Prostate gland (tissue), 2 donors: Measurements from ENCODE around the gene PI4KB. TPM values are rescaled to one million over a fixed set of nuclear protein-coding genes. Genes with fewer than 3 reads are reported as not detected.
"Not testable (repeated sequence)": the region's sequence is repeated elsewhere in the genome, so short reads cannot be mapped to it uniquely, and the experiment has no call there.

Source experiments
- DNase-seq: peaks from one replicate; pipeline ENCODE4 v3.0.0-alpha.2; 2019; ENCODE audit warnings: low spot score
- H3K27ac ChIP-seq, 2 donors: fragments of 200-600 bp; sonication (generic); 2 replicates each; pipeline ENCODE4 v1.5.1; 2017 to 2019
- H3K27me3 ChIP-seq: fragments of 200-600 bp; sonication (generic); replicated peaks from 2 replicates; pipeline ENCODE4 v1.5.1; 2019; ENCODE audit not compliant: insufficient read depth
- H3K36me3 ChIP-seq, 2 donors: fragments of 200-600 bp; sonication (generic); 1 replicate in 1 of 2; 2 replicates in 1 of 2; pipeline versions ENCODE4 v1.5.1 to v1.8.1; 2017 to 2019
- H3K4me1 ChIP-seq: fragments of 200-600 bp; sonication (generic); replicated peaks from 2 replicates; pipeline ENCODE4 v1.5.1; 2019
- H3K4me3 ChIP-seq, 2 donors: fragments of 200-600 bp; sonication (generic); 2 replicates each; pipeline ENCODE4 v1.5.1; 2017 to 2019
- H3K9me3 ChIP-seq: fragments of 200-600 bp; sonication (generic); 2 replicates; pipeline ENCODE4 v1.5.1; 2017
- POLR2A ChIP-seq: fragments of 450-650 bp; IDR thresholded peaks from one replicate; pipeline ENCODE4 v1.6.1; 2016; ENCODE audit warnings: antibody characterized with exemption, mild to moderate bottlenecking
- POLR2AphosphoS5 ChIP-seq: sonication (generic); formaldehyde crosslinking; IDR thresholded peaks from one replicate; pipeline ENCODE4 v1.6.1; 2017; ENCODE audit warnings: antibody characterized with exemption
- WGBS: methylation state at CpG from one replicate; pipeline ENCODE4 v1.1.5; 2018; 5-methylcytosine and 5-hydroxymethylcytosine counted together
- intact Hi-C: fragments of 100-400 bp; cut with DNase I; formaldehyde crosslinking; loops from one replicate; pipeline ENCODE4 v1.14.2; 2022
- total RNA-seq, 2 donors: library from RNA; depleted of rRNA; stranded (reverse); fragments of >200 nt; gene quantifications; one replicate each; pipeline ENCODE4 v1.1.0, GENCODE V29; 2016
- TF ChIP-seq, protein P1 (sequence below), 4 experiments: fragments of 200-600 bp in 2 of 4; fragments of 450-650 bp in 2 of 4; sonication (generic) in 2 of 4; IDR thresholded peaks; 1 replicate in 3 of 4; 2 replicates in 1 of 4; pipeline ENCODE4 v1.5.1; 2016 to 2019; ENCODE audit warnings: antibody characterized with exemption in 4 of 4, mild to moderate bottlenecking in 2 of 4, moderate library complexity in 2 of 4

PI4KB gene
- total RNA-seq, 2 donors from 2014 or later, result 60.7 to 91.9 TPM

DNA sequence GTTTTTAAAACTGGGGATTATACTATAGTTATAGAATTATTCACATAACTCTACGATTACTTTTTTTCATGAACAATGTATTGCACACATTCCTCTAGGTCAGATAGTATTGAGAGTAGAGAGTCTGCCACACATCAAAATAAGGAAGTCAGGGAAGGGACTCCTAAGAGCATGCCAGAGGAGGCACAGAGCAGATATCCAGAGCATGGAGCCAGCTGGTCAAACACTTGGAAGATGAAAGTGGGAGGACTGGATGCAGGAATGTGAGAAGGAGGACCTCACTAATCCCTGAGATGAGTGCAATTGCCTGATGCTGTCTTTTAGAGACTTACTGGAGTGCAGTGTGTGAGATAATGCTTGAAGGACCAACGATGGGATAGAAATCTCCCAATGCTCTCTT, 29.5 kb upstream of the PI4KB start:
- Histone ChIP-seq H3K27me3 (no peaks in the 10 kb centered on the region), H3K27ac (no peak overlapping the region), H3K36me3 (no peaks in the 10 kb centered on the region), H3K4me3 (no peak overlapping the region), H3K9me3 (no peaks in the 10 kb centered on the region), H3K4me1 (no peaks in the 10 kb centered on the region)
- 78% methylated on average over 2 of the region's 2 CpGs for WGBS
- TF ChIP-seq, protein P1, sequence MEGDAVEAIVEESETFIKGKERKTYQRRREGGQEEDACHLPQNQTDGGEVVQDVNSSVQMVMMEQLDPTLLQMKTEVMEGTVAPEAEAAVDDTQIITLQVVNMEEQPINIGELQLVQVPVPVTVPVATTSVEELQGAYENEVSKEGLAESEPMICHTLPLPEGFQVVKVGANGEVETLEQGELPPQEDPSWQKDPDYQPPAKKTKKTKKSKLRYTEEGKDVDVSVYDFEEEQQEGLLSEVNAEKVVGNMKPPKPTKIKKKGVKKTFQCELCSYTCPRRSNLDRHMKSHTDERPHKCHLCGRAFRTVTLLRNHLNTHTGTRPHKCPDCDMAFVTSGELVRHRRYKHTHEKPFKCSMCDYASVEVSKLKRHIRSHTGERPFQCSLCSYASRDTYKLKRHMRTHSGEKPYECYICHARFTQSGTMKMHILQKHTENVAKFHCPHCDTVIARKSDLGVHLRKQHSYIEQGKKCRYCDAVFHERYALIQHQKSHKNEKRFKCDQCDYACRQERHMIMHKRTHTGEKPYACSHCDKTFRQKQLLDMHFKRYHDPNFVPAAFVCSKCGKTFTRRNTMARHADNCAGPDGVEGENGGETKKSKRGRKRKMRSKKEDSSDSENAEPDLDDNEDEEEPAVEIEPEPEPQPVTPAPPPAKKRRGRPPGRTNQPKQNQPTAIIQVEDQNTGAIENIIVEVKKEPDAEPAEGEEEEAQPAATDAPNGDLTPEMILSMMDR (IDR thresholded peaks at IDR 0.05), result no peak
- TF ChIP-seq POLR2A, result no peak
- no peak for TF ChIP-seq POLR2AphosphoS5
- intact Hi-C loops, result no loop called here
- DNase-seq, result no peak

DNA sequence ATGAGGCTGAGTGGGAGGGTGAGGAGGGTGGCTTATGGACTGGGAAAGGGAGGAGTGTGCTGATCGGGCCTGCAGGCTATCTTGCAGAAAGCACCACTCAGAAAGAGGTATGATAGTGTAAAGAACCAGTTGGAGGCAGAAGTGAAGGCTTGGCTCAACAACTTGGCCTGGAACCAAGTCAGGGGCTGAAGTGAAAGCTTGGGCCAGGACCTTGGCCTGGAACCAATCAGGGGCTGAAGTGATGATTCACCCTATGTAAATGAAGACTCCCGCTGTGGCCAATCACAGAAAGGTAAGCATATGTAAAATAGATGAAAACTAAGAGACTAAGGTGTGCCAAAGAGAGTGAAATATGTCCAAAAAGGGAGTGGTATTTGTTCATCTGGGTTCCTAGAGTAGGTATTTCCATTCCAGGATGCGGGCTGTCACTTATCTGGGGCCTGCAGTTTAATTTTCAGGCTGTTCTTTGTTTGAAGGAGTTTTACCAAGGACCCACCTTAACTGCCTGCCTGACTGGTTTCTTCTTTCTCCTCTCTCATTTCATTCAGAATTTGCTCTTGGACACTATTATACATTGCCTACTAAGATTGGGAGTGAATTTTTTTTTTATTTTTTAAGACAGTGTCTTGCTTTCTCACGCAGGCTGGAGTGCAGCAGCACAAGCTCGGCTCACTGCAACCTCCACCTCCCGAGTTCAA, 25.0 kb upstream of the PI4KB start:
- Histone ChIP-seq H3K36me3 (no peaks in the 10 kb centered on the region), H3K27me3 (no peaks in the 10 kb centered on the region), H3K4me3 (no peak overlapping the region), H3K27ac (no peak overlapping the region), H3K4me1 (no peaks in the 10 kb centered on the region), H3K9me3 (no peaks in the 10 kb centered on the region)
- no peak for TF ChIP-seq POLR2A
- TF ChIP-seq POLR2AphosphoS5, result no peak
- TF ChIP-seq, protein P1 (IDR thresholded peaks at IDR 0.05), result no peak
- DNase-seq, result no peak
- WGBS, result 90% methylated on average over 6 of the region's 6 CpGs
- intact Hi-C loops, result no loop called here

DNA sequence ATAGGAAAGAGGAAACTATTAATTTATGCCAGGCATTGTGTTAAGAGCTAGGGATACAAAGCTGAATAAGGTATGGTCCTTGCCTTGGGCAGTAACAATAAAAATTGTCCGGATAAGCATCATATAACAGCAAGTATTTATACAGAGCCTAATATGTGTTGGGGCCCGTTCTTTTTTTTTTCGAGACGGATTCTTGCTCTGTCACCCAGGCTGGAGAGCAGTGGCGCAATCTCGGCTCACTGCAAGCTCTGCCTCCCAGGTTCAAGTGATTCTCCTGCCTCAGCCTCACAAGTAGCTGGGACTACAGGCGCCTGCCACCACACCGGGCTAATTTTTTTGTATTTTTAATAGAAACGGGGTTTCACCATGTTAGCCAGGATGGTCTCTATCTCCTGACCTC, 23.1 kb upstream of the PI4KB start:
- H3K36me3 ChIP-seq, H3K9me3 ChIP-seq, H3K4me1 ChIP-seq, H3K27me3 ChIP-seq, H3K4me3 ChIP-seq, intact Hi-C loops, H3K27ac ChIP-seq, DNase-seq: not testable (repeated sequence)
- 54% methylated on average over 9 of the region's 9 CpGs for WGBS

DNA sequence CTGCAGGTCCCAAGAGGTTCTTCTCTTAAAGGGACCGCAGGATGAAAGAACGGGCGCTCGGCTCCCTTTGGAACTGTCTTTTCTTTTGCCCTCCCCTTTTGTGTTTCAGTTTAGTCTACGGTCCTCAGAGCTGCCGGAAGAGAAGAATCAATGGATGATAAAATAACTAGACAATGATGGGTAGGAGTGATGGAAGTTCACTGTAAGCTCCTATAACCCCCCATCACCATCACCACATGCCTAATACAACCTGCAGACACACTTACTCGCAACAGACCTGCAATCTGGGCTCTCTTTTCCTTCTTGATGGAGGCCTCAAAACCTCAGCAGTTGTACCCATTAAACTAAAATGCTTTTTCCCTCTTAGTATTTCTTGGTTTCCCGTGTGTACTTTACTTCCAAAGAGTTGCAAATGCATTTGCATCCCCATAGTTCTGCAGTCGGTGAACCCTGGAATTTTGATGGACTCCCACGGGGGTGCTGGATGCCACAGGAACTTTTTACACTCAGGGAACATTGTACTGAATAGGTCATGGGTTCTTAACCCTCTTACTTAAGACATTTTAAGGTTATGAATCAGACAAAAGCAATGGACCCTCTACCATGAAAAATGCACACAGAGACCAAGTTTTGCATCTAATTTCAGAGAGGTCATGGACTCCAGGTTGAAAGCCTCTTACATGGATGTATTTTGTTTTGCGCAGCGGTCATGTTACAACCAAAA, 20.5 kb upstream of the PI4KB start:
- no peak for DNase-seq
- TF ChIP-seq, protein P1 (IDR thresholded peaks at IDR 0.05), result no peak
- TF ChIP-seq POLR2AphosphoS5 (no peak), POLR2A (no peak)
- H3K36me3 ChIP-seq, result no peaks in the 10 kb centered on the region
- H3K27ac ChIP-seq, result peak overlapping the region; percentile 80 to 87
- no peaks in the 10 kb centered on the region for H3K9me3 ChIP-seq
- intact Hi-C loops, result loop anchor here (1.0 kb wide), 1 partner anchor 52 kb away; the partner anchor contains the start of gene PSMB4
- peaks cover 4% of the 10 kb centered on the region for H3K4me1 ChIP-seq
- H3K4me3 ChIP-seq, result peak overlapping the region; percentile 54 to 59
- 32% methylated on average over 12 of the region's 12 CpGs for WGBS
- H3K27me3 ChIP-seq, result no peaks in the 10 kb centered on the region

DNA sequence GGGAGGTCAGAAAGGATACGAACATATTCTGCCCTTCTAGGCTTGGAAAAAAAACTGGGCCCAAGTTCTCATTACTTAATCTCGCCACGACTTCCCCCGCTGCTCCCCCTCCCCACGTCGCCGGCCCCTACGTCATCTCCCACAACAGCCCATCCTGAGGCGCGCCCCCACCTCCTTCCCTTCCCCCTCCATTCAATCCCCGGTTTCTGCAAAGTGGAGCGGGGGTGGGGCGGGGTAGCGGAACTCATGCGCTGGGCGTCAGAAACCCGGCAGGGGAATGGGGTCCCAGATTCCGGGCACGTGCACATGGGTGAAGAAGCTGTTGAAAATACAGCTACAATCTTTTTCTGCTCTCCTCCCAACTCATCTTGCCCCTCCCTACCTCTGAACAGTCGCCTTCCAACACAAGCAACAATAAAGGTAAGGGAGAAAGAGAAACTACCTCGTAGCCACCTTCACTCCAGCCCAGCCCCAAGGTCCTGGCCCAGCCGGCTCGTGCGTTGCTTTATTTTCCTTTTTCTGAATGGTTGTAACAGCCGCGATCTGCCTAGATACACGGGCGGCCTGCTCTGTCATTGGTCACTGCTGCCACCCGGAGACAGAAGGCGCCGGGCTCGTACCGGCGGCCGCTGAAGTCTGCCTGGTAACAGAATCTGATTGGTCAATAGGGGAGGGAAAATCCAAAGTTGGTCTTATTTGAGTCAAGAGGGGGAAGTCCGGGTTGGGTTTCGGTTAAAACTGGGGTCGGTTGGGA, 19.7 kb upstream of the PI4KB start, which contains the start of gene RFX5:
TSS of gene RFX5 (minus strand) at position 484 of the 754 bp plus-strand sequence. CDS start 932 bp downstream, outside the sequence.
- under 1% methylated on average over 38 of the region's 38 CpGs for WGBS
- DNase-seq, result peak; percentile 95
- H3K4me3 ChIP-seq, result peak within 1 kb of the TSS; percentile 54 to 59
- peaks cover 4% of the 10 kb centered on the region for H3K4me1 ChIP-seq
- H3K27ac ChIP-seq, result peak within 1 kb of the TSS; percentile 80 to 87
- TF ChIP-seq POLR2A (no peak), POLR2AphosphoS5 (peak; percentile 83)
- no peaks in the 10 kb centered on the region for H3K27me3 ChIP-seq
- H3K9me3 ChIP-seq, result no peaks in the 10 kb centered on the region
- intact Hi-C loops, result loop anchor here (1.0 kb wide), 1 partner anchor 52 kb away; the partner anchor contains the start of gene PSMB4
- H3K36me3 ChIP-seq, result no peaks in the 10 kb centered on the region
